NCI-H1436 treated with DMSO at 0.1 percent for 48 hours (cell line): ENCODE measurements around the gene PRKAA1.

Experiments
- DNase-seq: peaks from one replicate; lab custom pipeline; 2025; lab: John Stamatoyannopoulos, UW

The PRKAA1 gene

GRCh38 chr5:40798012-40798800 lies at the start of gene PRKAA1:
TSS of gene PRKAA1 (minus strand) at chr5:40798374. CDS start at chr5:40798189, 185 bp downstream.
- DNase-seq = peak; percentile 28

- DNase-seq = no peak
These were observed 49.4 kb upstream of the PRKAA1 start for GRCh38 chr5:40847525-40847924.

GRCh38 chr5:40846371-40846770 lies 48.2 kb upstream of the PRKAA1 start:
- DNase-seq = no peak

- no peak for DNase-seq
These were observed 46.4 kb upstream of the PRKAA1 start for GRCh38 chr5:40844565-40844964.

- no peak for DNase-seq
These were observed 44.2 kb upstream of the PRKAA1 start for GRCh38 chr5:40842351-40842750.

- DNase-seq = no peak
These were observed 43.1 kb upstream of the PRKAA1 start, which contains the start of gene CARD6 for GRCh38 chr5:40841068-40841805. TSS of gene CARD6 (plus strand) at chr5:40841367. CDS start at chr5:40841383, 16 bp downstream.

- no peak for DNase-seq
These were observed 39.9 kb upstream of the PRKAA1 start for GRCh38 chr5:40838086-40838485.

GRCh38 chr5:40834849-40835787 lies 36.9 kb upstream of the PRKAA1 start, which contains the start of gene RPL37:
TSS of gene RPL37 (minus strand) at chr5:40835222. CDS start at chr5:40835185, 37 bp downstream.
- DNase-seq = peak; percentile 78

GRCh38 chr5:40834391-40834848 lies 36.2 kb upstream of the PRKAA1 start:
- no peak for DNase-seq

- no peak for DNase-seq
These were observed 35.6 kb upstream of the PRKAA1 start for GRCh38 chr5:40833712-40834229.

GRCh38 chr5:40832345-40832744 lies 34.2 kb upstream of the PRKAA1 start:
- no peak for DNase-seq

GRCh38 chr5:40831346-40832210 lies 33.4 kb upstream of the PRKAA1 start:
- DNase-seq = no peak

- DNase-seq = no peak
These were observed 31.8 kb upstream of the PRKAA1 start for GRCh38 chr5:40829748-40830533.

- no peak for DNase-seq
These were observed 30.8 kb upstream of the PRKAA1 start for GRCh38 chr5:40828690-40829661.

GRCh38 chr5:40828021-40828631 lies 30.0 kb upstream of the PRKAA1 start:
- no peak for DNase-seq

GRCh38 chr5:40827188-40827977 lies 29.2 kb upstream of the PRKAA1 start:
- no peak for DNase-seq

GRCh38 chr5:40826489-40827187 lies 28.5 kb upstream of the PRKAA1 start:
- no peak for DNase-seq
